Amygdala (tissue), 56 donors: Measurements from ENCODE around the gene PRKAG2.

Experiments
- DNase-seq, 56 donors: peaks; one replicate each; lab custom pipeline; 2025; lab: John Stamatoyannopoulos, UW

PRKAG2 gene

DNA sequence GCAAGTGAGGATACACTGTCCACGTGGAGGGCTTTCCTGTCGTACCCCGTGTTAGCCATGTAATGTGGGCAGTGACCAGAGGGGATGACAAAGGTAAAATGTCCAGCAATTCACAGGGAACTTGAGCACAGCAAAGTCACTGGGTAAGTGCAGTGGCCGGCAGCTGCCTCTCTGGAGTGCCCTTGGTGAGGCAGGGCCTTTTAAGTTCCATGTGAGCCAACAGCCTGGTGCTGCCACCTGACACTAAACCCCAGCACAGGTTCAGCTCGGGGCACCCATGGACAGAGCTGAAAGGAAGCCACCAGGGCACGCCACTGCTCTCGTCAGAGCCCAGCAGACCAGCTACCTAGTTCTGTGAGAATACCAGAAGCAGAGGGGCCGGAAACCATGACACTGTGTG is 168.3 kb downstream of the PRKAG2 start:
- no peak for DNase-seq

GRCh38 chr7:151707757-151708156 is 169.2 kb downstream of the PRKAG2 start:
- DNase-seq = no peak

- DNase-seq = no peak
Measured at GRCh38 chr7:151707105-151707469, 169.8 kb downstream of the PRKAG2 start.

DNA sequence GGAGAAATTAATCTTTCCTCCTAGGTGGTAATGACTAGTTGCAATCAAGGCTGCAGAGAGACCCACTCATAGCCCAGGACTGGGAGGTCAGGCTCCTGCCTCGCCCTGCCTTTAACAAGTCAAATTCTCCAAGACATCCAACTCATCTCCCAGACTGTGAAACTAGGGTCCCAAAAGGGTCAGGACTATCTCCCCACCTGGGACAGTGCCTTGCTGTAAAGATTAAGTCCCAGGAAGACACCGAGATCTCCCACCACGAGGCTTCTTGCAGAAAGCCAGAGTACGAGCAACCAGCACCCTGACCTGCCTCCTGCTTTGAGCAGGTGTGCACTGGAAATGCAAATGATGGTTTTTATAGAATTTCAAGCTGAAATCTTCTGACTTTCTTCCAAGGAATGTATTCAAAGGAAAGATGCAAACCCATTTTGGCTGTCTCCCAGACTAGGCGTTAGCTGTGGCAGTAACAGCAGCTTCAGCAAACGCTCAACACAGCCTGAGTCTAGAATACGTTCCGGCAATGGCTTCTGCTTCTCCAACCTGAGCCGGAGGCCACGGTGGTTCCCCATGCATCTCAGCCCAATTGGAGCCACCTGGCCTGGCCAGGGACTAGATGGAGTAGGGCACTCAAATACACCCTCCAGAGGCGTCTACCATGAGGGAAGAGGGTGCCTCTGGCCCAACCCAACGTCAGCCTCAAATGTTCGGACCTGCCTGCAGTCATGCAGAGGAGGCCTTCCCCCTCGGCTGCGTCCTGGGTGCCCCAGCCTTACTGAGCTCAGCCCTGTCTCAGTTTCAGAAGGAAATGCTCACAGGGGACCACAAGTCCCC is 170.4 kb downstream of the PRKAG2 start:
- DNase-seq = peak in 1 of 56 donors; percentile 24

DNA sequence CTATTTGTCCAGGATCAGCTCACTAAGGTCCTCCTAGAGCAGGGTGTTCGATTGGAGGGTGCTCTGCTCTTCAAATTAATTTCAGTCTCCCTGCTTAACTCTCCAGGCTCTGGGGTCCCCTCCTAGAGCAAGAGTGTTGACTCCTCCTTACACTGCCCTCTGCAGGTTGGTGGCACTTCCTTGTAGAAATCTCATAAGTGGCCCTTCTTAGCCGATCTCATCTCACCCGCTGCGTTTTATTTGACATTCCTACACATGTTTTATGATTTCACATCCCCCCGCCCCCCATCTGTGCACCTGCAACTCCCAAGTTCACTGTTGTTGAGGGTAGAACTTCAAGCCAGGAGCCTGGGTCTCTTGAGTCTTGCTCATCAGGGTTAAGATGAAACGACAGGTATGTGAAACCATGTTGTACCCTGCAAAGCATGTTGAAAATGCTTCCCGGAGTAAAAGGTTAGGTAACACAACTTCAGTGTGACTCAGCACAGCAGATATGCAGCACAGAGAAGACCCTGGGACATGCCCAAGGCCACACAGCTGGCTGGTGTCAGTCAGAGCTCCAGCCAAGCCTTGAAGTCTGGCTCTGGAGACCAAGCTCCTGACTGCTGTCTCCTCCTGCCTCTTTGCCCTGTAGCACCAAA is 171.2 kb downstream of the PRKAG2 start:
- DNase-seq = peak in 10 of 56 donors; percentile 10 to 46 (median 29)

DNA sequence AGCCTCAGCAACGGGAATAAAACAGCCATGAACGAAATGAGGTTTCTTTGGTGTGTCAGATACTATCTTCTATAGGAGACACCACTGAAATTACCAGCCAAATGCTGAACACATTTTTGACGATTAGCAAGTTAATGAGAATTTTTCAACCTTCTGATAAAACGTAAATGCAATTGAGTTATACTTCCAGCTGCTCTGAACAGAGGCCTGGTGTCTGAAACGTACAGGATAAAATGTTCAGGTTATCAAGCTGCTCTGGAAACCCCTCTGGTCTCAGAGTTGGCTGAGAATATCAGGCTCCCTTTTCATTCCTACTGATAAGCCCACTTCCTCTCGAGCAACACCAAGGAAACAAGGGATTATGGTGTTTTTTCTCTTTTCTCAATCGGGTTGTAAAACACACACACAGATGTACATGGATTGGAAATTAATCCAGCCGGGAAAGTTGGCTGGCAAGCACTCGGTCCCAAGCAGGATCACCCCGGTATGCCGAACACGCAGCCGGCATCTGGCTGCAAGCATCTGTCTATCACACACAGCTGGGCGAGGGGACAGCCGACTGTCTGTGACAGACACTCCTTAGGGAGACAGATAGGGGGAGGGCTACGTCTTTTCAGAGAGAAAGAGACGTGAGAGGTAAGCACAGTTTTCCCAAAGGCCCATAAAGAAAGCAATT is 171.8 kb downstream of the PRKAG2 start:
- no peak for DNase-seq

DNA sequence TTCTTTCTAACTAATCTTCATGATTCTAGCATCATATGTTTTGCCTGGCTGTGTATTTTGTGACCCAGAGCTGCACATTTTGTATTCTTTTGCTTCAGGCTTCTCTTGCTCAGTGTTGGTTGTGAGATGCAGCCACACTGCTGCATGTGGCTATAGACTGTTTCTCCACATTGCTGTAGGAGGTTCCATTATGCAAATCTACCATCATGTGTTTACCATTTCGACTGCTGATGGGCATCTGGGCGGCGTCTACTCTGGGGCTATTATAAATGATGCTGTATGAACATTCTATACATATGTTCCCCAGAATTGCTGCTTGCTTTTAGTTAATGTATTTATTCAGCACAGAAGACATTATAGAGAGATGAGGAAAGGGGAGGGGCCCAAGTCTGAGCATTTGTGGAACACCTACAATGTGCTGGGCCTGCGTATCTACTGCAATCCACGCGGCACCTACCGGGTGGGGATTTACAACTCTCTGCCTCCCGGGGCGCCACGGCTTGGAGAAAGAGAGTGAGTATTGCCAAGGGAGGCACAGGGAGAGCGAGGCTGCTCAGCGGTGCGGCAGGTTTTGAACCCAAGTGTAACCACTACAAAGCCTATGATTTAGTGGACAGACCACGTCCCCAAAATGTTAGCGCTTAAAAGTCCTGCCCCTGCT is 172.5 kb downstream of the PRKAG2 start:
- DNase-seq = no peak

DNA sequence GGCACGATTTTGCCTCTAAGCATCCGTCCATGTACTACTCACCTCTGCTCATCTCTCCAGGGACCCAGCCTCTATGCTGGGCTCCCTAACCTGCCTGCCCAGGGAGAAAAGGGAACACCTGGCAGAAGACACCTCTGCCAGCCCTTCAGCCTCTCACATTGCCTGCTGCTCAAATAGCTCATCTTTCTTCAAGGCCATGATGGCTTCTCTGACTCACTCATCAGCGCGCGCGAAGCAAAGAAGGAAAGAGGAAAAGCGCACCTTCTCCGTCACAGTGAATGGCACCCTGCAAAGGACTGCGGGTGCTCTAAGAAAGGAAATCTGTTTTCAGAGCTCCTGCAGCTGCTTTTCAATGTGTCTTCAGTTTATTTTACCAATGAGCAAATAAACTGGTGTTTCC is 174.0 kb downstream of the PRKAG2 start:
- DNase-seq = no peak

DNA sequence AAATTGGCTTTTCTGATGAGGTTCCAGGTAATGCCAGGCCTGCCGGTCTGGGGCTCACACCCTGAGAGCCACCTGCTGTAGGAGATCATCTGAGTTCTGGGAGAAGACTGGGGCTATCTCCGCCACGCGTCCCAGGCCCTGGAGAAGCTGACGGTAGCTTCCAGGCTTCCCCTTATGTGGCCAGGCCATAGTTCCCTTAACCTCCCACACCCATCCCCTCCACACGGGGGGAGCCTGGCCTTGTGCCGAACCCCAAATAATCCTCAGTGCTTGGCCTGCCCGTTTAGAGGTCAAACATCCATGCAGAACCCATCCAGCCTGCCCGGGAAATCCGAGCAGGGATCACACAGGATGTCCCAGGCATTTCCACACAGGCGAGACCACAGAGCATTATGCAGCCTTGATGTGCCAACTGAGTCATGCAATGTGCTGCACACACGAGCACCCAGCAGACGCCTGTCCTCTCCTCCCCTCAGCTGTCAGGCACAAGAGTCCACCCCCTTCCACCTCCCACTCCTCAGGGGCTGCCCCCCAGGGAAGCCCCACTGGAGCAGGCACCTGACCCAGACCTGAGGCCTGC is 176.2 kb downstream of the PRKAG2 start:
- DNase-seq = no peak

DNA sequence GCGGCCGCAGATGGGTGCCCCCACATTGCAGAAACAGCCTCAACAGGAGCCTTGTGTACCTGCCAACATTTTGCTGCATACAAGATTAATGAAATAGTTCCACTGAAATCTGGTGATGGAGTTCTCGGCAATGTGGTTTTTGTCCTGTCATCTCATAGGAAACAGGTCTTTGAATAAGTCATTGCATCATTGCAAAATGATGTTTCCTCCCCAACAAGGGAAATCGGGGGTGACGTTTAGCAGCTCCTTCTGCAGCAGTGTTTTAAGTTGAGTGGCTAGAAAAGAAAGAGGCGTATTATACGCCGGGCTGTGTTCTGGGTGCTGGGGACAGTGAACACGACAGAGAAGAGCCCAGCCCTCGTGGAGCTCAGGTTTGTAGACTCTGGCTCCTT is 177.0 kb downstream of the PRKAG2 start:
- no peak for DNase-seq

- DNase-seq = no peak
Measured at GRCh38 chr7:151699147-151699927, 177.6 kb downstream of the PRKAG2 start.

GRCh38 chr7:151697942-151698341 is 179.0 kb downstream of the PRKAG2 start:
- no peak for DNase-seq

- no peak for DNase-seq
Measured at GRCh38 chr7:151697515-151697895, 179.4 kb downstream of the PRKAG2 start.

DNA sequence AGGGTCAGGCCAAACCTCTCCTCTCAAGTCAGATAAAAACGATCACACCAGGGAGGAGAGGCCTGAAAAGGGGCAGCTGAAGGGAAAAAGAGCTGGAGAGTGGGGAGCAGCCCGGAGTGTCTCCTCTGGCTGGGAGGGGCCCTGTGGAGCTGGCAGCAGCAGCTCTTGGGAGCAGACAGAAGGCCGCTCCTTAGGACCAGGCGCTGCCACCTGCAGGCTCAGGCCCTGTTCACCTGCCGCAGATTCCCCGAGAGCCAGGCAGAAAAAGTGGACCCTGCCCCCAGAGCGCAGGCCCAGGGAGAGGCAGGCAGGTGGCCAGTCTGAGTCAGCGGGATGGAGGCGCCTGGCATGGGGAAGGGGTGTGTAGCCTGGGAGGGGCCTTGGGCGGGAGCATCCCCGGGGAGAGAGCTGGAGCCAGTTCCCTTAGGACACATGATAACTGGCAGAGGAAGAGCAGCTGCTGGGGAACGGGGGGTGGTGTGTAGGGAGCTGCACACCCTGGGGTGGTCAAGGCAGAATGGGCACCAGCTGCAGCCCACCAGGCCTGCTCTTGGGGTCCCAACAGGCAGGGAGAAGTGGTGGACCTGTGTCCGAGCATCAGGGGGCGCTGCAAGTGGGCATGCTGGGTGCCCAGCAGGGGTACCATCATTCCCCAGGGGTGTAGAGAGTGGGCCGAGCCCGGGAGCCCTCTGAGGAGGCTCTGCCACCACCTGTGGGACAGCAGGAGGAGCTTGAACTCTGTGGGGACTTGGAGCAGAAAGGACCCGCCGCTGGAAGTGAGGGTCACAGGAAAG is 180.0 kb downstream of the PRKAG2 start:
- peak in 3 of 56 donors; percentile 19 to 48 (median 24) for DNase-seq

- peak in 30 of 56 donors; percentile 18 to 68 (median 44) for DNase-seq
Measured at GRCh38 chr7:151695951-151696541, 180.9 kb downstream of the PRKAG2 start.

DNA sequence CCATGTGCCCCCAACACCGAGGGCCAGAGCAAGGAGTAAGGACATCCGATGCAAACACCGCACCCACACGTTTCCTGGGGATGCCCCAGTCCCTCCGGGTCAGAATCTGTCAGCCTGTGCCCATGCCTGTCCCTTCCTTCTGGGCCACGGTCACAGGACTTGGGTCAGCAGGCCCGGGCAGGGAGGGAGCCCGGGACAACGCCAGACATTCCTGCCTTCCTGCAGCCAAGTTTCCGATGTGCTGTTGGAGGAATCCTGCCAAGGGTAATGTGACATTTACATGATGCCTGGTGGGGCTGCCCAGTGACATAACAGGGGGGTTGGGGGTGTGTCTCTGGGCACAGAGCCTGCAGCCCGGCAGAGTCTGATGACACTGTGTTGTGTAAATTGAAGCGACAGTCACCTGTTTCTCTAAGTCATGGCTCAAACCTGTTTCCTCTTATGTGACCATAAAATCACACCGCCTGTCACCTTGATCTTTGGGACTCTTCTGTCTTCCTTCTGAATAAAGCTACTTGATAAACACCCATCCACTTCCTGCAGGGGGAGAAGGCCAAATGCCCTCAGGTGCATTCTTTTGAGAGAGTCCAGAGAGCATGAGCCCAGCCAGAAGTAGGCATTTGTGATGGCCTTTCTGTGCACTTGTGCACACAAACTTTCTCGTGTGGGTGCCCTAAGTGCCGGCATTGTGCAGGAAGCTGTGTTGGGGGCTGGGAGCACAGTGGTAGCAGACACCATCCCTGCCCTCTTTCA is 181.9 kb downstream of the PRKAG2 start:
- peak in 4 of 56 donors; percentile 18 to 50 (median 30) for DNase-seq

DNA sequence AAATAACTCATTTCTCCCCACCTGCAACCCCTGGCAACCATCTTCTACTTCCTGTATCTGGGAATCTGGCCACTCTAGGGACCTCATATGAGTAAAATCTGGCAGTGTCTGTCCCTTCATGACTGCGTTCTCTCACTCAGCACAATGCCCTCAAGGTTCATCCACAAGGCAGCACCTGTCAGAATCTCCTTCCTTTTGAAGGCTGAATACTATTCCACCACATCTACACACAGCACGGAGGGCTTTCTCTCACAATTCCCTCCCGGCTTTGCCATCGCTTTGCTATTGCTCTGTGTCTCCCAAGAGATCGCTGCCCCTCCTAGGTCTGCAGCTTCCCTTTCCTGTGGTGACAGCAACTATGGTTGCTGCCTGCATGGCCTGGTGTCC is 182.5 kb downstream of the PRKAG2 start:
- DNase-seq = no peak

DNA sequence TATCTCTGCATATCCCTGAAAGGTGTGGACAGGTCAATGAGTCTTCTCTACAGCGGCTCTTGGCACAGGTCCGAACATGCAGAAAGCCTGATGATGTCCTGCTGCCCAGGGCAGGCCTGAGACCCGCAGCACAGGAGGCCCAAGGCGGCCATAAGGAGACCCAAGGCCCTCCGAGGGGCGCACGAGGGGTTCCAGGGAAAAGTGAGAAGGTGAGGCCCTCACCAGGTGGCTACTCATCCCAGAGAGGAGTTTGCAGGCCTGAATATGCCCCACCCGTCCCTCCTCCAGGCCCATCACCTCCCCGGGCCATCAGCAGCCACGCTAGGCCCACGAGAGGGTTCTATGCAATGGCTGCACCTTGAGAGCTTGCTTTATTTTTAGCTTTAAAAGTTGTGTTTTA is 183.8 kb downstream of the PRKAG2 start:
- no peak for DNase-seq
